Left colon (tissue), 2 donors: ENCODE measurements around the gene RASL10B. TPM values are rescaled to one million over a fixed set of nuclear protein-coding genes. Genes with fewer than 3 reads are reported as not detected.

Experiments
- ATAC-seq: fragments of 200-7000 bp; cut with Tn5 transposase; one replicate; pipeline ENCODE4 v1.9.1; 2020; ENCODE audit warnings: mild to moderate bottlenecking, moderate library complexity
- DNase-seq, 2 donors: peaks; one replicate each; pipeline ENCODE4 v3.0.0-alpha.2; 2020
- intact Hi-C, 2 donors: fragments of 100-400 bp; cut with DNase I in 1 of 2; cut with micrococcal nuclease in 1 of 2; formaldehyde crosslinking; loops; one replicate each; pipeline versions ENCODE4 v1.11.2 to v1.14.0; 2022; cut with DNase I, micrococcal nuclease
- total RNA-seq, 2 donors: library from RNA; stranded (reverse); fragmentation: NEBNext Ultra II Directional; extraction: Animal tissue kit (Norgen Biotek cat#: 25700); gene quantifications; one replicate each; pipeline ENCODE4 v1.2.1, GENCODE V29; 2021
- donor health status: DM: no; HTN: no; CAD: no.
- donor health status: DM: yes; HTN: yes; CAD: no.

Gene RASL10B
- total RNA-seq, 2 donors from 2014 or later: 0.31 TPM; not detected in 1

GRCh38 chr17:35736236-35736635, 4.8 kb downstream of the RASL10B start:
- no peak for DNase-seq
- intact Hi-C loops: no loop called here
- ATAC-seq: no peak

GRCh38 chr17:35738519-35739133, 7.2 kb downstream of the RASL10B start:
- ATAC-seq: no peak
- DNase-seq: no peak
- intact Hi-C loops: no loop called here

GRCh38 chr17:35740216-35740615, 8.8 kb downstream of the RASL10B start:
- no peak for DNase-seq
- intact Hi-C loops: loop anchor here in 1 of 2 donors (10.0 kb wide), 2 partner anchors 125 to 425 kb away; no protein-coding TSS in a partner anchor
- no peak for ATAC-seq

- intact Hi-C loops: loop anchor here in 1 of 2 donors (10.0 kb wide), 2 partner anchors 126 to 426 kb away; no protein-coding TSS in a partner anchor
- DNase-seq: no peak
- ATAC-seq: peak; percentile 23
Measured at GRCh38 chr17:35740997-35741931, 9.8 kb downstream of the RASL10B start.

- no peak for ATAC-seq
- intact Hi-C loops: loop anchor here in 1 of 2 donors (10.0 kb wide), 2 partner anchors 128 to 428 kb away; no protein-coding TSS in a partner anchor
- no peak for DNase-seq
Measured at GRCh38 chr17:35742496-35742895, 11.1 kb downstream of the RASL10B start.

- ATAC-seq (no peak), DNase-seq (no peak)
- intact Hi-C loops: loop anchor here in 1 of 2 donors (10.0 kb wide), 2 partner anchors 128 to 428 kb away; no protein-coding TSS in a partner anchor
Measured at GRCh38 chr17:35742896-35743477, 11.5 kb downstream of the RASL10B start.

- intact Hi-C loops: loop anchor here in 1 of 2 donors (10.0 kb wide), 2 partner anchors 129 to 429 kb away; no protein-coding TSS in a partner anchor
- peak in 1 of 2 donors; percentile 17 for DNase-seq
Measured at GRCh38 chr17:35743626-35744328, 12.3 kb downstream of the RASL10B start.

GRCh38 chr17:35744830-35745229, 13.4 kb downstream of the RASL10B start:
- no peak for ATAC-seq
- no peak for DNase-seq
- intact Hi-C loops: loop anchor here in 1 of 2 donors (10.0 kb wide), 2 partner anchors 130 to 430 kb away; no protein-coding TSS in a partner anchor

More at GRCh38 chr17:35743626-35744328, 12.3 kb downstream of the RASL10B start:
- ATAC-seq: no peak

GRCh38 chr17:35745246-35745645, 13.8 kb downstream of the RASL10B start:
- intact Hi-C loops: loop anchor here in 1 of 2 donors (10.0 kb wide), 2 partner anchors 130 to 430 kb away; no protein-coding TSS in a partner anchor
- ATAC-seq: no peak

GRCh38 chr17:35745749-35746320, 14.4 kb downstream of the RASL10B start:
- intact Hi-C loops: loop anchor here in 1 of 2 donors (10.0 kb wide), 2 partner anchors 131 to 431 kb away; no protein-coding TSS in a partner anchor
- ATAC-seq (no peak), DNase-seq (no peak)

More at GRCh38 chr17:35745246-35745645, 13.8 kb downstream of the RASL10B start:
- DNase-seq: no peak

- intact Hi-C loops: loop anchor here in 1 of 2 donors (10.0 kb wide), 2 partner anchors 133 to 433 kb away; no protein-coding TSS in a partner anchor
- ATAC-seq (peak; percentile 84), DNase-seq (peak; percentile 58 to 84)
Measured at GRCh38 chr17:35747540-35748017, 16.1 kb downstream of the RASL10B start.

GRCh38 chr17:35748341-35748841, 17.0 kb downstream of the RASL10B start:
- peak in 1 of 2 donors; percentile 18 for DNase-seq
- intact Hi-C loops: loop anchor here in 1 of 2 donors (10.0 kb wide), 2 partner anchors 134 to 434 kb away; no protein-coding TSS in a partner anchor
- ATAC-seq: peak; percentile 44

GRCh38 chr17:35748979-35749378, 17.5 kb downstream of the RASL10B start:
- no peak for DNase-seq
- no peak for ATAC-seq
- intact Hi-C loops: loop anchor here in 1 of 2 donors (10.0 kb wide), 2 partner anchors 134 to 434 kb away; no protein-coding TSS in a partner anchor

- DNase-seq: no peak
- ATAC-seq: no peak
- intact Hi-C loops: loop anchor here in 1 of 2 donors (10.0 kb wide), 2 partner anchors 135 to 435 kb away; no protein-coding TSS in a partner anchor
Measured at GRCh38 chr17:35749560-35750412, 18.3 kb downstream of the RASL10B start.

GRCh38 chr17:35750526-35751395, 19.3 kb downstream of the RASL10B start:
- DNase-seq (no peak), ATAC-seq (no peak)
- intact Hi-C loops: no loop called here
